Measurements from ENCODE around the gene GIT1.

The GIT1 gene

DNA sequence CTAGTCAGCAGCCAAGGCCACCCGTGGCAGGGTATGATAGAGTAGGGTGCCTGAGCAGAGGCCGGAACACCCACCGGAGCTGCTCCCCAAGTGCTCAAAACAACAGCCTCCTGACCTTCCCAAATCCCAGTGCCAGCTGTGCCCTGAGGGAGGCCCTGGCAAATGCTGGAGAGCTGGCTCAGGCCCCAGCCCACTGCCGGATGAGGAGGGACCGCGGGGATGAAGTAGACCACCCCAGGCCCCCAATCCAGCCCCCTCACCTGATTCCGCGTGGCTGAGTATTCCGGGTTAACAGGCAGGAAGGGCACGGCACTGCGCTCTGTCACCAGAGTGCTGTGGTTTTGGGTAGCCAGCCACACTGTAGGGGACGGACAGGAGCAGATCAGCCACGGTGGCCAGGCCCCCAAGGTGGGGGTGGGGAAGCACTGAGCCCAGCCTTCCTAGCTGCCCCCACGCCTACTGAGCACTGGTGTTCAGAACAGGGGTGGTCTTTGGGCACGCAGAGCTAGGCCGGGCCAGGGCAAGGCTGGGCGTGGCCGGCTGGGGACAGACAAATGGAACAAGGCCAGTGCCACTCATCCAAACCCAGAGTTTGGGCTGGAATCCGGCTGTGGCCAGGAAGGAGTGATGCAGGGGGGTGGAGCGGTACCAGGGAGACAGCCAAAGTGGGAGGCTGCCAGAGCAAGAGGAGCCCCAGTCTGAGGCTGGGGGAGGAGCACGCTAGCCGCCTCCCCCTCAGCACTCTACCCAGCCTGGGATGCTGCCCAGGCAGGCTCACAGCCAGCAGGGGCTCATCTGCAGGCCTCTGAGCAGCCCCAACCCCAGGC, 11.8 kb downstream of the GIT1 start:
- DNase-seq, result no peak

DNA sequence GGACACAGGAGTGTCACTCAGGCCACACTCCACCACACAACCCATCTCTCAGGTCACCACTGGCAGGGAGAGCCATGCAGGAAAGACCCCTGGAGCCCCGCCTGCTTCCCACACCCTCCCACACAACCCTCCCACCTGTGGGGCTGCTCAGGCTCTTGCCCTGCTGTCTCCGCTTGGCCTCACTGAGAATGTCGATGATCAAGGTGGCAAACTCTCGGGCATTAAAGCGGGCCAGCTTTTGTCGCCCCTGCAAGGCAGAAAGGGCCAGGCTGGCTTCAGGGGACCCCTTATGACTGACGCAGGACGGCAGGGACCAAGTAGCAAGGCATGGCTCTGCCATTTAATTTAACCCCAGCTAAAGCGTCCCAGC, 12.5 kb downstream of the GIT1 start:
- DNase-seq, result no peak

DNA sequence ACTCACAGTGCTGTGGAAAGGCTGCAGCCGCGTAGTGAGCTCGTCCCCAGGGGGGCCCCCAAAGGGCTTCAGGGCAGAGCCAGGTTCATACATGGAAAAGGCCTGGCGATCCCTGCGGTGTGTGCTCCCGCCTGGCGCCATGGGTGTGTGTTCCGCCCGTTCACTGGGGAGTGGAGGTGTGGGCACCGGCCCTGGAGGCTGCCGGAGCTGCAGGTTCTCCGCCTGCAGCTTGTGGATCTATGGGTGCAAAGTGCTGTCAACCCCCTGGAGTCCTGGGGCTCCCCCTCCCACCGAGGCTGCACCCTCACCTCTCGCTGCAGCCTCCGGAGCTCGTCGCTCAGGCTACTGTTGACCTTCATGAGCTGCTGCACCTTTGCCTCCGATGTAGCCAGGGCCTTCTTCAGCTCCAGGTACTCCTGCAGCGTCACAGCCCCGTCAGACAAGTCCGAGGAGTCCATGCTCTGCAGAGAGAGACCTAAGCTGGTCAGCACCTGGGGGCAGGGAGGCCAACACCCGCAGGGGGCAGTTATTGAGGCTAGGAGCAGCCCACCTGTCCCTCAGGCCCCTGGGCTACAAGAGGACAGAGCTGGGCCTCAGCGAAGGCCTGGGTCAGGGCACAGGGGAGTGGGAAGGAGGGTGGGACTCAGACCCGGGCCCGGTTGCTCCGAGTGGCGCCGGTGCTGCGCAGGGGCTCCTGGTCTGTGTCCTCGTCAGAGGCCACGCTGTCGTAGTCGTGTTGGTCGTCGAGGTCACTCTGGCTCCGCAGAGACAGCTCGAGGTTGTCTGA, 13.0 kb downstream of the GIT1 start:
- DNase-seq, result no peak

DNA sequence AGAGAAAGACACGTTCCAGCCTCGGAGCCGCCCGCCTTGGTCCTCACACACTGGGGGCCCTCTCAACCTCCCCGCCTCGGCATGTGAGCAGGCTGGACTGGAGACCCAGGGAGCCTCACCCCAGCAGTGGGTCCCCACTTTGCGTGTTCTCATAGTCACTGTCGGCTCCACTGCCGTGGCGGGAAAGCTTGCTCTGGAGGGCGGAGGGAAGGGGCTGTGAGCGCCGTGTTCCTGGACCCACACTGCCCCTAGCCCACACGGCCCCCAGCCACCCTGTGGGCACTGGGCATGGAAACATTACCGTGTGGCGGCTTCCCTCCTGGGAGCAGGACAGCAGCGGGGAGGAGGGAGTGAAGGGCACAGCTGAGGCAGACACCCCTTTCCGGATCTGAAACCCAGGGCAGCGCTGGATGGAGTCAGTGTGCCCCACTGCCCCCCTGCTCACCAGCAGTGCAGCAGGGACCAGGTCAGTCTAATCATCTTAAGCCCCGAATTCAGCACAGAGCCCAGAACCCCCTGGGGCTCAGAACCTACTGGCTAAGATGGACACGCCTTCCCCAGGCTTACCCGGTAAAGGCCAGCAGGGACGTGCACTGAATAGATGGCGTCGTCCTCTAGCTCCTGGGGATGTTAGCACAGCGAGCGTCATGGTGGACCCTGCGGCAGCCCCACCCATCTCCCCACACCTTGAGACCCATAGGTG, 13.8 kb downstream of the GIT1 start:
- no peak for DNase-seq

DNA sequence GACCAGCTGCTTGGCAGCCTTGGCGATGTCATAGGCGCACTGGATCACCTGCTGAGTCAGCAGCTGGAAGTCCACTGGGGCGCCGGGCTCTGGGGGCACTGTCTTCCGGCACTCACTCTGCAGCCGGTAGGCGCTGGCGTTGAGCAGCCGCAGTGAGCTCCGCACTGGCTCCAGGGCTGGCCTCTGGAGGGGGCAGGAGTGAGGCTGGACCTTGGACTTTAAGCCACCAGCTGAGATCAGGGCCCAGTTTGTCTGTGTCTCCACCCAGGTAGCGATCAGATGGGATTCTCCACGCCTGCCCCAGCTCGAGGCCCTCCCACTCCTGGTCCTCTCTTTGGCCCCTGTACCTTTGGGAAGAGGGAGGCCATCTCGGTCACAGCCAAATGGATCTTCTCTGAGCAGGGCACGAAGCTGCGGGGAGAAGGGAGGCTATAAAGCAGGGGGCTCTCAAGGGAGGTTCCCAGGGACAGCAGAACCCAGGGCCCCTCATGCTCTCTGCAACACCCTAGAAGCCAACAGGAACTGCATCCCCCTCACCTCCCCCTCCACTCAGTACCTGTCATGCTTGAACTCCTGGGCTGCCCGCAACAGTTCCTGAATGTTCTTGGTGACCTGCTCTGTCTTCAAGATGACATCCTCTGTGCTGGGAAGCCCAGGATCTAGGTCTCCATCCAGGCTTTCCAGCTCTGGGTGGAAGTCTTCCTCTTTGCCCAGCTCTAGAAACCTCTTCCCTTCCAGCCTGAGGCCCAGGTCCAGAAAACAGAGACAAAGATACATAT, 14.5 kb downstream of the GIT1 start:
- no peak for DNase-seq

DNA sequence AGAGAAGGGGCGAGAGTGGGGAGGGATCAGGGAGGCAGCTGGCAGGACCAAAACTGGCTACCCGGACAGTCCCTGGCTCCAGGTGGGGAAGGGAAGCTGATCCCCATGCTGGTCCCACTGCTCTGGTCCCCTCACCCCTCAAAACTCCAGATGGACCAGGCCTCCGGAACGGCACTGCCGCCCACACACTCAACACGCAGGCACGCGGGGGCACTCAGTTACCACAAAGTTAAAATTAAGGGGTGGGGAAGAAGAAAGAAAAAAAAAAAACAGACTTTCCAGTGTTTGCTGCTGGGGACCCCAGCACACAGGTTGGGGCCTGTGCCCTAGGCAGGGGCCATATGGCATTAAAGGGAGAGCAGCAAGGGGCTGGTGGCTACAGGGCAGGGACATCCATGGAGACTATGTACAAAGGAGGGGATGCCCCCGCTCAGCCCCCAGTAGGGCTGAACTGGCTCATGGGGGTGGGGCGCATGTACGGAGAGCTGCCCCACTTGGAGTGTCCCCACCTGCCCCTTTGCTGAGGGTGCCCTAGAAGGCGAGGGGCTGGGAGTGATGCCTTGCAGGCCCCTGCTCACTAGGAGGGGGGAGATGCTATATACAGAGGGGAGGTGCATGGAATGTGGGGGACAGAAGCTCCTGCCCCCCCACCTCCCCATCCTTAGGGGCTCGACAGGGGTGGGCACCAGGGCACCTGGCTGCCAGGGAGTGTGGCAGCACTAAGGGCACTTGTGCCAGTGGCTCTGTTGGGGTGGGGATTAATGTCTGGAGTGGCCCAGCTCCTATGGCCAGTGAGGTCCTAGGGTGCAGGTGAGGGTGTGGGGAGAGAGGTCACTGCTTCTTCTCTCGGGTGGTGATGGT, 15.3 kb downstream of the GIT1 start:
- no peak for DNase-seq

DNA sequence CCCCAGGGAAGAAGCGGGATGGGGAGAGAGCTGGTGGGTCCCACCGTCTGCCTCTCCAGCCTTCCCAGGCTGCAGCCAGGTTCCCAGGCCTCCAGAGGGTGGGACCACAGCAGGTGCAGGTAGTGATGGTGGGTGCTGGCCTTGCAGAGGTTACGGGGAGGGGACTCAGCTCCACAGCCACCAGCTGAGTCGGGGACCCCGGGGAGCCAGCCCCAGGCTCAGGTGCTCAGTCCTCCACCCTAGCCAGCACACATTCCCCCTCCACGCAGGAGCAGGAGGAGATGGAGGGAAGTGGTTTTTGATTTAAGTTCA, 15.9 kb downstream of the GIT1 start:
- DNase-seq, result no peak

DNA sequence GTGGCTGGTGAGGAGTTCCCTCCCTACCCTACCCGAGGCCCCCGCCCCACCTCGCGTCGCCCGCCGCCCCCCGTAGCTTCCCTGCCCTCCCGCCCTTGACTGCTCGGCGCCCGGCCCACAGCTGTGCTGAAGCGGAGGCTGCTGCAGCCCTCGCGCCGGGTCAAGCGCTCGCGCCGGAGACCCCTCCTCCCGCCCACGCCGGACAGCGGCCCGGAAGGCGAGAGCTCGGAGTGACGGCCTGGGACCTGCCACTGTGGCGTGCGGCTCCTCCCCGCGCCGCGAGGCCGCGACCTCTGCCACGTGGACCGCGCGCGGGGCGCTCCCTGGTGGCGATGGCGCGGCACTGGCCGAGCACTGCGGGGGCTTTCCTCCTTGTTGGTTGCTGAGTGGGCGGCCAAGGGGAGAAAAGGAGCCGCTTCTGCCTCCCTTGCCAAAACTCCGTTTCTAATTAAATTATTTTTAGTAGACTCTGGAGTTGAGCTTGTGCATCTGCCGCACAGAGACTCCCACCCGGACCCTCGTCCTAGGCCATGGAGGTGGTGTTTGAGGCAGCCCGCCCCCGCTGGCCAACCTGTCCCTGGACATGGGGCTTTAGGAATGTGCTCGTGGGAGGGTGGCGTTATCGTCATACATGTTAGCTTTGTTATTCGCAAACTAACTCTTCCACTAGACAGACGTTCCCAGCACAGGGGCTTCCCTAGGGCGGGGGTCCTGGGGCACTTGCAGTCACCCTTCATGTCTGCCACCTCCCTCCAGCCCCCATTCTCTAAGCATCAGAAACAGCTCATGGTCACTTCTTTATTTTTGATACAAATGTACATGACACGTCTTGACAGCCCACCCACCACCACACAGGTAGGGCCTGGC, 16.5 kb downstream of the GIT1 start:
- peak; percentile 54 for DNase-seq

DNA sequence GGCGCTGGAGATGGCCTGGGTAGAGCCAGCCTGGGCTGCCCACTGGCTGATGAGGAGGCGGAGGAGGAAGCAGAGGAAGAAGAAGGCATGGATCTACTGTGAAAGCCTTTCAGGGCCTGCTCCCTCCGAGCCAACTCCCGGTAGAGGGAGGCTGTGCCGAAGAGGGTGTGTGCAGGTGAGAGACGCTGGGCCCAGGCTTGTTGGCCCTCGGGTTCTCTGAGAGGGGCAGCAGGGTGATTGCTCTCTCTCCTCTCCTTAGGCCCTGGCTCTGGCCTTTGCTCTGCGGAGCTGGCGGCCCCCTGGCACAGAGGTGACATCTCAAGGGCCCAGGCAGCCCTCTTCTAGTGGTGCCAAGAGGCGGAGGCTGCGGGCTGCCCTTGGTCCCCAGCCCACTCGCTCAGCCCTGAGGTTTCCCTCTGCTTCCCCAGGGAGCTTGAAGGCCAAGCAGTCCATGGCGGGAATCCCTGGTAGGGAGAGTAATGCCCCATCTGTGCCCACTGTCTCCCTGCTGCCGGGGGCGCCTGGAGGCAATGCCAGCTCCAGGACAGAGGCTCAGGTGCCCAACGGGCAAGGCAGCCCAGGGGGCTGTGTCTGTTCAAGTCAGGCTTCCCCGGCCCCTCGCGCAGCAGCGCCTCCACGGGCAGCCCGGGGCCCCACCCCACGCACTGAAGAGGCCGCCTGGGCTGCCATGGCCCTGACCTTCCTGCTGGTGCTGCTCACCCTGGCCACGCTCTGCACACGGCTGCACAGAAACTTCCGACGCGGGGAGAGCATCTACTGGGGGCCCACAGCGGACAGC, 17.4 kb downstream of the GIT1 start:
- no peak for DNase-seq

DNA sequence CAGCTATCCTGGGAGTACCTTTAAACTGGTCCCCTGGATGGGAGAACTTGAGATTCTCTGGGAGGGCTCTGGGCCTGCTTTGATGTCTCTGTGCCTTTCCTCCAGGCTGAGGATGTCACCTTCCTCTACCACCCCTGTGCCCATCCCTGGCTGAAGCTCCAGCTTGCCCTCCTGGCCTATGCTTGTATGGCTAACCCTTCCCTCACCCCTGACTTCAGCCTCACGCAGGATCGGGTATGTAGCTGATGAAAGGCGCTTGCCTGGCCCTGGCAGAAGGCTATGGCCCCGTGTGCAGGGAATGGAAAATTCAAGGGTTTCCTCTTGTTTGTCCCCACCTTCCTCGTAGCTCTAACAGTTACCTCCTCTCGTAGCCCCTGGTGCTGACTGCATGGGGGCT, 18.0 kb downstream of the GIT1 start:
- DNase-seq, result no peak

DNA sequence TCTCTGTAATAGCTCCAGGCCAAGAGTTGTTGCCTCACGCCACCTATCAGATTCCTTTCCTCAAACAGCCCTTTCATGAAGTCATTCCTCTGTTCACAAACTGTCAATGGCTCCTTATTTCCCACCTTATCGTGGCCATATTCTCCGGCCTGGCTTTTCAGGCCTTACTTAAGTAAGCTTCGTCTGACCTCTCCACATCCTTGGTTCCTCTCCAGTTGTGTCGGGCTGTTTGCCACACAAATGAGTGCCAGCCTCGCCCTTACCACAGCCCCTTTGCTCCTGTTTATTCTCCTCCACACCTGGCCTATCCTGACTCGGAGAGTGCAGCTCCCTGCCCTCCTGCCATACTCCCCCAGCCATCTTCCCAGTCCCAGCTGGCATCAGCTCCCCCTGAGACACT, 18.9 kb downstream of the GIT1 start:
- DNase-seq, result no peak

DNA sequence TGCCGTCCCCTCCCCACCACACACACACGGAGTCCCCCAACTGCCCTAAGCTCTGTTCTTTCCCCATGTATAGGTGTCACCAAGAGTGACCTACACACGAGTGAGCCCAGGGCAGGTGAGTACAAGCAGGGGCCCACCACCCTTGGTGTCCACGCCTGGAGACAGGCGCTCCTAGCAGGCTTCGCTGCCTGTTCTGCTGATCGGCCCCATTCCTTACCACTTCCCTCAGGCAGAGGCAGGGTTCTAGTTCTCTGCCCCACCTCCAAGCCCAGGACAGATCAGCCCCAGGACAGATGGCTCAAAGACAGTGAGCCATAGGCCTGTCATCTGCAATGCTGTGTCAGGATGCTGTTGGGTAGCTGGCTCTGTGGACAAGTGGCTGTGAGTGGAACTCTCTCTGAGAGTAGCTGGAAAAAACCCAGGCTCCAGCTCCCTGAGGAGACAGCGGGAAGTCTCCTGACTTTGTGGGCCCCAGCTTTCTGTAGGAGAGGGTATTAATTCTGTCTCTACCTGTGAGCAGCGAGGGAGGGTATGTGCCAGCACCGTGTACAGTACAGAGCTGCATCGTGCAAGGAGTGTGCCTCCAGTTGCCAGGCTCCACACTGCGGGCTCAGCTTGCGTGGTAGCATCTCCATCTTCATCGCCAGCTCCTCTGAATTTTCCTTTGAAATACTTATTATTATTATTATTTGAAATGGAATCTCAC, 20.1 kb downstream of the GIT1 start:
- no peak for DNase-seq

DNA sequence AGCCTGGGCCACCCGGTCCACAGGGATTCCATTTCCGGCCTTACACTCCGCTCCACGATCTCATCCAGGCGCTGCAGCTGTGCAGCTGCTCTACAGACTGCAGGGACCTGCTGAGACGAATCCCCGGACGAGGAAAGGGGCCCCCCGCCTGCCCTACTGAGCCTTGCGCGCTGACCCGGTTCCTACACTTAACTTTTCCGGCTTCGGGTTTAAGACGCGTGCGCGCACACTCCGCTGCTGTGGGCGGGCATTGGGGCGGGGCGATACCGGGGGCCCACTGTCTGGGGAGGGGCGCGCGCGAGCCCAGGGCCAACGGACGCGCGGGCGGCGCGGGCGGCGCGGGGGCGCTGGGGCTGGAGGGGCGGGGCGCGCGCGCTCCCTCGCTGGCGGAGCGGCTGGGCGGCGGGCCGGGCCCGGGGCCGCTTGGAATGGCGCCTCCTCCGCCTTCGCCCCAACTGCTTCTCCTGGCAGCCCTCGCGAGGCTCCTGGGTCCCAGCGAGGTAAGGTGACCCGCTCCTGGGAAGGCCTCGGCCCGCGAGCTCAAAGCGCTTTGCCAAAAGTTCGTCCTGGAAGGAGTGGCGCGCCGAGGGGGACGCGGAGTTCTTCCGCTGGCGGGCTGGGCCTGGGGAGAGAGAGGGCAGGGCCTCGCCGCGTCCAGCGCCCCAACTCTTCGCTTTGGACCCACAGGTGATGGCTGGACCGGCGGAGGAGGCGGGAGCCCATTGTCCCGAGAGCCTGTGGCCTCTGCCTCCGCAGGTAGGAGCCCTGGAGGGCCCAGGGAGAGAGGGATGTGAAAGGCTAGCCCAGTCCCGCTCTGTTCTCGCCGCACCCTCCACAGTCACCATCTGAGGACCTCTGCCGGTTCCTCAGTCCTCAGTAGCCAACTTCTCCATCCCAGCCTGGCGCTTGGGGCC, 20.9 kb downstream of the GIT1 start, which contains the start of gene TP53I13:
TSS of gene TP53I13 (plus strand) at position 371 of the 914 bp plus-strand sequence. CDS start at position 429, 58 bp downstream.
- peak; percentile 71 for DNase-seq

DNA sequence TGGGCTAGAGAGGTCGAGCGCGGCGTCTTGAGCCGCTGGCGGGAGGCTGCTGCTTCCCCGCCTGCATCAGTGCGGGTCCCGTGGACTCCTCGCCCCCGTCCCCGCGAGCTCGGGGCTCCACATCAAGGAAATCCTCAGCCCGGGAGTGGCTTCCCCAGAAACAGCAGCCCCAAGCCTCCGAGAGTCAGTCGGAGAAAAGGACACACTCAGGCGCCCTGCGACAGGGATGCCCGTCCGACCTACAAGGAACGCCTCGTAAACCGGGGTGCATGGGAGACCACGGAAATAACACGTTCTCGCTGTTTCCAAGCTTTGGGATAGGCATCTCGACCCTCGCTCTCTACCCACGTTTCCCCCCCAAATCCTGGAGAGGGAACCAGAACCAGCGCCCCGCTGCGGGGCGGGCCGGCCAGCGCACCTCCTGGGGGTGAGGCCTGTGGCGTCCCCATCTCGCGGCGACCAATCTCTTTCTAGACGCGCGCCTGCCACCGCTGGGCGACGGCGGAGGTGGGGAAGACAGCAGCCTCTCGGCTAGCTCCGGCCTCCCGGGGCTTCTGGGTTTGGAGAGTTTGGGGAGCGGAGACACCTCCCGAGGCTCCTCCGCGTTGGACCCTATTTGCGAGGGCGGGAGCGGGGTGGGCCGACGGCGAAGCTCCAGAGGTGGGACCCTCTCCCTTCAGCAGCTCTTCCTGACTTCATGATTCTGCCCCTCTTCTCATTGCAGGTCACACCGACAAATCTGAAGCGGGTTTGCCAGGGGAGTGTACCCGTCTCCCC, 21.7 kb downstream of the GIT1 start:
- DNase-seq, result peak; percentile 58

DNA sequence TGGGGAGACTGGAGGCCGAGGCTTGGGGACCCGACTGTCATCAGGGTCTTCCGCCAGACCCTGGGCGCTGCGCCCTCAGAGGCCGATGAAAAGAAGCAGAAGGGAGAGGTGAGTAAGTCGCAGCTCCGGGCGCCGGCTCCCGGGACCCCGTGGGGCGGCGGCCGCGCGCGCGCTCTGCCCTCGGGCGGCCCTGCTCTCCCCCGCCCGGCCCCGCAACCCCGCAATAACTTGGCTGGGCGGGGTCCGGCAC, 22.2 kb downstream of the GIT1 start:
- DNase-seq, result no peak

DNA sequence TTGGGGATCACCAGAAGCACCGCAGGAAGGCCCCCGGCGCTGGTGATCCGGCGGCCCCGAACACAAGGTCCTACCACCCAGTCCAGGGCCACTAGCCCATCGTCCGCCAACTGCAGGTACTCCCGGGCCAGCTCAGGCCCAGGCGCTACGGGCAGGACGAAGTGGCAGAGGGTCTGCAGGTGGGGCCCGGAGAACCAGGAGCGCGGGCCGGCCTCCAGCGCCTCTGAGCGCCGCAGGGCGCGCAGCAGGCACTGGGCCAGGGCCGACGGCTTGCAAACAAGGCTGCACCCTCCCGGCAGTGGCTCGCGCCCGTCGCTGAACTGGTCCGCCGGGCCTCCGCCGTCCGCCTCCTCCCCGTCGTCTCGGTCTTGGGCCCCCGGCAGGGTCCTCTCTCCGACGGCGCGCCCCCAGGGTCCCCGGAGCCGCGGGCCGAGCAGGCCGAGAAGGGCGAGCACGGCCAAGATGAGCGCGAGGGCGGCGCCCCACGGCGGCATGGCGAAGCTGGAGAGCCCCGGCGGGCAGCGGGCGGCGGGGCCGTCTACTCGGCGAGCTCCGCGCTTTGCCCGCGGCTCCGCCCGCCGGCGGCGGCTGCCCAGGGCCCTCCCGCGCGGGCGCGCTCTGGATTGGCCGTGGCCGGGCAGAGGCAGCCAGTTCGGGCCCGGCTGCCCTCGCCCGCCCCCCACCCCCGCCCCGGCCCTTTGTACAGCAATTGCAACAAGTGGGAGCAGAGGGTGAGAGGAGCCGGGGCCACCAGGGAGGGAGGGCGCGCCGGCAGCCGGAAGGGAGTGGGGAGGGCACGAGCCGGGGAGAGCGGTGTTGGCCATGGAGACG, 22.8 kb downstream of the GIT1 start, which contains the start of gene ABHD15:
TSS of gene ABHD15 (minus strand) at position 565 of the 831 bp plus-strand sequence. CDS start at position 494, 71 bp downstream.
- DNase-seq, result peak; percentile 70
